GM19240 (cell line): ENCODE results near the gene MSLN.

Source experiments
- DNase-seq: peaks from one replicate; pipeline ENCODE4 v3.0.0; 2011; ENCODE audit warnings: low spot score; ENCODE audit not compliant: insufficient read length

MSLN gene

GRCh38 chr16:722835-723633 lies 37.5 kb upstream of the MSLN start:
- no peak for DNase-seq

- DNase-seq, result no peak
Measured at GRCh38 chr16:723695-724094, 36.8 kb upstream of the MSLN start.

- no peak for DNase-seq
Measured at GRCh38 chr16:724188-725040, 36.1 kb upstream of the MSLN start.

GRCh38 chr16:725041-725376 lies 35.5 kb upstream of the MSLN start:
- no peak for DNase-seq

GRCh38 chr16:725463-726187 lies 34.9 kb upstream of the MSLN start:
- no peak for DNase-seq

- no peak for DNase-seq
Measured at GRCh38 chr16:726188-726437, 34.4 kb upstream of the MSLN start.

- no peak for DNase-seq
Measured at GRCh38 chr16:726438-727290, 33.9 kb upstream of the MSLN start, which contains the start of the genes CCDC78 and HAGHL. Gene CCDC78 (minus strand): TSS chr16:726443. CDS start chr16:726367, 76 bp downstream. Gene HAGHL (plus strand): TSS chr16:727106. CDS start chr16:727510, 404 bp downstream.

GRCh38 chr16:727291-727977 lies 33.1 kb upstream of the MSLN start:
- DNase-seq, result no peak

GRCh38 chr16:728131-728889 lies 32.2 kb upstream of the MSLN start:
- no peak for DNase-seq

- no peak for DNase-seq
Measured at GRCh38 chr16:728890-729744, 31.4 kb upstream of the MSLN start.

GRCh38 chr16:729768-730665 lies 30.5 kb upstream of the MSLN start:
- DNase-seq, result no peak

- DNase-seq, result no peak
Measured at GRCh38 chr16:730666-731509, 29.6 kb upstream of the MSLN start.

- no peak for DNase-seq
Measured at GRCh38 chr16:732332-732731, 28.2 kb upstream of the MSLN start.

GRCh38 chr16:732936-733335 lies 27.6 kb upstream of the MSLN start:
- no peak for DNase-seq

- no peak for DNase-seq
Measured at GRCh38 chr16:733382-734207, 26.9 kb upstream of the MSLN start.
